ENCODE data around the gene IRX4. TPM values are rescaled to one million over a fixed set of nuclear protein-coding genes. Genes with fewer than 3 reads are reported as not detected.
"Not testable (repeated sequence)": the region's sequence is repeated elsewhere in the genome, so short reads cannot be mapped to it uniquely, and the experiment has no call there.

IRX4 gene
- total RNA-seq, 1 donor from 2014 or later = 18.6 TPM

- no peaks in the 10 kb centered on the region for H3K36me3 ChIP-seq
- intact Hi-C loops (cut with micrococcal nuclease) = no loop called here
- no peaks in the 10 kb centered on the region for H3K9me3 ChIP-seq (replicated peaks)
- no peak for DNase-seq
- no peak for TF ChIP-seq CTCF (IDR thresholded peaks at IDR 0.05; ENCODE audit: borderline replicate concordance)
- H3K4me1 ChIP-seq = peaks cover 12% of the 10 kb centered on the region
- peaks cover 70% of the 10 kb centered on the region for H3K27me3 ChIP-seq (ENCODE audit: low read depth)
- no peak overlapping the region for H3K27ac ChIP-seq (replicated peaks)
- no peak overlapping the region for H3K4me3 ChIP-seq
Measured at GRCh38 chr5:1871441-1871840, 11.3 kb downstream of the IRX4 start.

GRCh38 chr5:1870435-1871272 lies 12.1 kb downstream of the IRX4 start:
- intact Hi-C loops (cut with micrococcal nuclease); DNase-seq; H3K27ac ChIP-seq (replicated peaks); H3K4me1 ChIP-seq; H3K9me3 ChIP-seq (replicated peaks); H3K36me3 ChIP-seq; H3K4me3 ChIP-seq: not testable (repeated sequence)
- H3K27me3 ChIP-seq (ENCODE audit: low read depth) = peaks cover 70% of the 10 kb centered on the region

GRCh38 chr5:1868886-1869475 lies 13.7 kb downstream of the IRX4 start:
- Histone ChIP-seq H3K27ac (replicated peaks) (no peak overlapping the region), H3K36me3 (no peaks in the 10 kb centered on the region), H3K27me3 (ENCODE audit: low read depth) (peaks cover 68% of the 10 kb centered on the region), H3K4me1 (no peaks in the 10 kb centered on the region), H3K9me3 (replicated peaks) (no peaks in the 10 kb centered on the region), H3K4me3 (no peak overlapping the region)
- intact Hi-C loops (cut with micrococcal nuclease) = no loop called here
- no peak for DNase-seq
- TF ChIP-seq CTCF (IDR thresholded peaks at IDR 0.05; ENCODE audit: borderline replicate concordance) = no peak

GRCh38 chr5:1867815-1868143 lies 14.9 kb downstream of the IRX4 start:
- no peak for DNase-seq
- Histone ChIP-seq H3K36me3 (no peaks in the 10 kb centered on the region), H3K4me1 (no peaks in the 10 kb centered on the region), H3K27ac (replicated peaks) (no peak overlapping the region), H3K9me3 (replicated peaks) (no peaks in the 10 kb centered on the region), H3K4me3 (no peak overlapping the region), H3K27me3 (ENCODE audit: low read depth) (peaks cover 63% of the 10 kb centered on the region)
- intact Hi-C loops (cut with micrococcal nuclease) = no loop called here
- TF ChIP-seq CTCF (IDR thresholded peaks at IDR 0.05; ENCODE audit: borderline replicate concordance) = no peak

- Histone ChIP-seq H3K27me3 (ENCODE audit: low read depth) (peaks cover 60% of the 10 kb centered on the region), H3K4me1 (no peaks in the 10 kb centered on the region), H3K36me3 (no peaks in the 10 kb centered on the region), H3K9me3 (replicated peaks) (no peaks in the 10 kb centered on the region), H3K27ac (replicated peaks) (no peak overlapping the region), H3K4me3 (no peak overlapping the region)
- no peak for DNase-seq
- no peak for TF ChIP-seq CTCF (IDR thresholded peaks at IDR 0.05; ENCODE audit: borderline replicate concordance)
- intact Hi-C loops (cut with micrococcal nuclease) = no loop called here
Measured at GRCh38 chr5:1867114-1867814, 15.5 kb downstream of the IRX4 start.

GRCh38 chr5:1865948-1866347 lies 16.8 kb downstream of the IRX4 start:
- Histone ChIP-seq H3K4me3 (no peak overlapping the region), H3K27ac (replicated peaks) (no peak overlapping the region), H3K9me3 (replicated peaks) (no peaks in the 10 kb centered on the region), H3K4me1 (peaks cover 12% of the 10 kb centered on the region), H3K36me3 (no peaks in the 10 kb centered on the region), H3K27me3 (ENCODE audit: low read depth) (peaks cover 56% of the 10 kb centered on the region)
- no peak for DNase-seq
- no peak for TF ChIP-seq CTCF (IDR thresholded peaks at IDR 0.05; ENCODE audit: borderline replicate concordance)
- intact Hi-C loops (cut with micrococcal nuclease) = no loop called here
